Loucy (cell line): ENCODE results near the gene DNAJC22.

ENCODE experiments used
- EZH2phosphoT487 ChIP-seq: fragments of 200-600 bp; IDR thresholded peaks from 2 replicates; pipeline ENCODE4 v1.6.1; 2018; ENCODE audit warnings: antibody characterized with exemption, mild to moderate bottlenecking, moderate library complexity, borderline replicate concordance
- TF ChIP-seq, protein P1 (sequence below): fragments of 200-600 bp; sonication (generic); conservative IDR thresholded peaks from 2 replicates; pipeline ENCODE4 v1.5.1; 2014; ENCODE audit warnings: mild to moderate bottlenecking, antibody characterized with exemption, low read length

DNA sequence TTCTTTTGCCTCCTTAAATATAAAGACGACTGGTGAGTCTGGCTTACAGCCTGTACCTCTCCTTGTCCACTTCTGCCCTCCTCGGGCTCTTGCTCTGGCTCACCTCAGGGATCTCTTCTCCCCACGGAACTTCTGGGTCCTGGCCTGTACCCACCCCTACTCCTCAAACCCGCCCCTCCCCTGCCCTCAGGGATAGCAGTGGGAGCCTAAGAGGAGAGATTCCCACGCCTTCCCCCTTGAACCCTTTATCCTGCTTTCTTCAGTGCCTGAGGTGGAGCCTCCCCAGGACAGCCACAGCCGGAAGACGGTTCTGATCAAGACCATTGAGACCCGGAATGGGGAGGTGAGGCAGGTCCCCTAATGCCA is 49.0 kb upstream of the DNAJC22 start:
- TF ChIP-seq, protein P1, sequence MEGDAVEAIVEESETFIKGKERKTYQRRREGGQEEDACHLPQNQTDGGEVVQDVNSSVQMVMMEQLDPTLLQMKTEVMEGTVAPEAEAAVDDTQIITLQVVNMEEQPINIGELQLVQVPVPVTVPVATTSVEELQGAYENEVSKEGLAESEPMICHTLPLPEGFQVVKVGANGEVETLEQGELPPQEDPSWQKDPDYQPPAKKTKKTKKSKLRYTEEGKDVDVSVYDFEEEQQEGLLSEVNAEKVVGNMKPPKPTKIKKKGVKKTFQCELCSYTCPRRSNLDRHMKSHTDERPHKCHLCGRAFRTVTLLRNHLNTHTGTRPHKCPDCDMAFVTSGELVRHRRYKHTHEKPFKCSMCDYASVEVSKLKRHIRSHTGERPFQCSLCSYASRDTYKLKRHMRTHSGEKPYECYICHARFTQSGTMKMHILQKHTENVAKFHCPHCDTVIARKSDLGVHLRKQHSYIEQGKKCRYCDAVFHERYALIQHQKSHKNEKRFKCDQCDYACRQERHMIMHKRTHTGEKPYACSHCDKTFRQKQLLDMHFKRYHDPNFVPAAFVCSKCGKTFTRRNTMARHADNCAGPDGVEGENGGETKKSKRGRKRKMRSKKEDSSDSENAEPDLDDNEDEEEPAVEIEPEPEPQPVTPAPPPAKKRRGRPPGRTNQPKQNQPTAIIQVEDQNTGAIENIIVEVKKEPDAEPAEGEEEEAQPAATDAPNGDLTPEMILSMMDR, result no peak
- no peak for TF ChIP-seq EZH2phosphoT487
